GM18907 (cell line): ENCODE measurements around the gene MAGI2.

Source experiments
- ATAC-seq: cut with Tn5 transposase; IDR thresholded peaks from one replicate; pipeline ENCODE4 v1.9.1; 2021; ENCODE audit warnings: mild to moderate bottlenecking, moderate library complexity; ENCODE audit not compliant: unreplicated experiment

The MAGI2 gene

DNA sequence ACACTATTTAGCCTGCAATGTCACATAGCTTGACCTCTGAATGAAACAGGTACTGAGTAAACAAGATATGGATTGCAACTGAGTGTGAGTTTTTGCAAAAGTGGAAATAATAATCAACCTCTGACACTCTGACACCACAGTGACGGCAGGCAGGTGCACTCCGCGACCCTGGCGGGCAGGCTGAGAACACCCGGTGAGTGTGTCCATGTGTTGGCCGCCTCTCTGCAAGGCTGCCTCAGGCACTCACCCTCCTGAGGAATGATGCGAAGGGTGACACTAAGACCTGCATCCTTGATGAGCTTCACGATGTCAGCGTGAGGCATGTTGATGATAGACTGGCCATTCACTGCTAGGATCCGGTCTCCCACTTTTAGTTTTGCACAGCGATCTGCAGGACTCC, 1318.7 kb downstream of the MAGI2 start:
- ATAC-seq: no peak

- ATAC-seq: peak; percentile 60
Observed at GRCh38 chr7:78134256-78134655, 1319.2 kb downstream of the MAGI2 start.

- no peak for ATAC-seq
Observed at GRCh38 chr7:78130446-78131215, 1322.8 kb downstream of the MAGI2 start.

GRCh38 chr7:78129865-78130264, 1323.6 kb downstream of the MAGI2 start:
- no peak for ATAC-seq

- no peak for ATAC-seq
Observed at GRCh38 chr7:78127009-78127408, 1326.5 kb downstream of the MAGI2 start.

- ATAC-seq: no peak
Observed at GRCh38 chr7:78125884-78126283, 1327.6 kb downstream of the MAGI2 start.

DNA sequence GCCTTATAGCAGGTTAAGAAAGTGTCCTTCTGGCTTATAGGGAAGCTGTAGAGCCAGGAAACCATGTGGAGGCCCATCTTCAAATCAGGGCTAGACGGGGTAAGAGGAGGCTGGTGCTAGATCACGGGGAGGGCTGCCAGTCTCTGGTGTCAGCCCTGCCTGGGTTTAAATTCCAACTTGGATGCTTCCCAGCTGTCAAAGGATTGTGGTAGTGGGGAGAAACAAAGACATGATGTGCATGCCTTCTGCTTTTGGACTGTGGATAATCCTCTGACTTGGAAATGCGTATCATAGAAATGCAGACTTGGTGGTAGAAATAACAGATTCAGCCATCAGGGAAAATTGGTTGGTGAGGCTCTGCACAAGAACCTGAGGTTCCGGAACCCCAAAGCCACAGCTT, 1329.3 kb downstream of the MAGI2 start:
- ATAC-seq: no peak

GRCh38 chr7:78121888-78122287, 1331.6 kb downstream of the MAGI2 start:
- no peak for ATAC-seq

DNA sequence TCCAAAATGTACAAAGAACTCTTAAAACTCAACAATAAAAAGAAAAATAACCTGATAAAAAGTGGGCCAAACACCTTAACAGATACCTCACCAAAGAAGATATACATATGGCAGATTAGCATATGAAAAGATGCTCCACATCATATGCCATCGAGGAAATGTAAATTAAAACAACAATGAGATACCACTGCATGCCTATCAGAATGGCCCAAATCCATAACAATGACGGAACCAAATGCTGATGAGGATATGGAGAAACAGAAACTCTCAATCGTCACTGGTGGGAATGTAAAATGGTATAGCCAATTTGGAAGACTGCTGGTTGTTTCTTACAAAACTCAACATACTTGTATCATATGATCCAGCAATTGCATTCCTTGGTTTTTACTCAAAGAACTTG, 1335.0 kb downstream of the MAGI2 start:
- no peak for ATAC-seq

- no peak for ATAC-seq
Observed at GRCh38 chr7:78115876-78116275, 1337.6 kb downstream of the MAGI2 start.

GRCh38 chr7:78114993-78115392, 1338.5 kb downstream of the MAGI2 start:
- ATAC-seq: no peak

DNA sequence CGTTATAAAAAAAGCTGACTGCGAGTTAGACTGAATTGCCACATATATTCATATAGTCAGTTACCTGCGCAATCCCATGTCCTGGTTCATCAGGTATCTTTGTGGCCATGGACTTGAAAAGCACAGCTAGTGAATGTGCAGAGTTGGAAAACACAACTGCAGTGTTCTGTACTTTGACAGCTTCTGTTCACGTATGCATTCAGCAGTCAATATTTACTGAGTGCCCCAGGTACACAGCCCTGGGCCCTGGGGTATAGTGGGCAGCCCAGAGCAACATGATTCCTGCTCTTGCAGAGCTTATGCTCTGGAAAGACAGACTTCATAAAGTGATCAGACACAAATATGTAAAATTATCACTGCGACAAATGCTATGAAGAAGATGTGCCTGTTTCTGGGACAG, 1341.0 kb downstream of the MAGI2 start:
- ATAC-seq: no peak

GRCh38 chr7:78111386-78111785, 1342.1 kb downstream of the MAGI2 start:
- no peak for ATAC-seq

- no peak for ATAC-seq
Observed at GRCh38 chr7:78103475-78103874, 1350.0 kb downstream of the MAGI2 start.

DNA sequence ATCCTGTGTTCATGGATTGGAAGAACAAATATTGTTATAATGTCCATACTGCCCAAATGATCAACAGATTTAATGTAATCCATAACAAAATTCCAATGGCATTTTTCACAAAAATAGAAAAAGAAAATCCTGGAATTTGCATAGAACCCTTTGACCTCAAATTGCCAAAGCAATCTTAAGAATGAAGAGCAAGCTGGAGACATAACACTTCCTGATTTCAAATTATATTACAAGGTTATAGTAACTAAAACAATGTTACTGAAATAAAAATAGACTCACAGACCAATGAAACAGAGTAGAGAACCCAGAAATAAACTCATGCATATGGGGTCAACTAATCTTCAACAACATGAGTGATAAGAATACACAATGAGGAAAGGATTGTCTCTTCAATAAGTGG, 1352.4 kb downstream of the MAGI2 start:
- no peak for ATAC-seq

DNA sequence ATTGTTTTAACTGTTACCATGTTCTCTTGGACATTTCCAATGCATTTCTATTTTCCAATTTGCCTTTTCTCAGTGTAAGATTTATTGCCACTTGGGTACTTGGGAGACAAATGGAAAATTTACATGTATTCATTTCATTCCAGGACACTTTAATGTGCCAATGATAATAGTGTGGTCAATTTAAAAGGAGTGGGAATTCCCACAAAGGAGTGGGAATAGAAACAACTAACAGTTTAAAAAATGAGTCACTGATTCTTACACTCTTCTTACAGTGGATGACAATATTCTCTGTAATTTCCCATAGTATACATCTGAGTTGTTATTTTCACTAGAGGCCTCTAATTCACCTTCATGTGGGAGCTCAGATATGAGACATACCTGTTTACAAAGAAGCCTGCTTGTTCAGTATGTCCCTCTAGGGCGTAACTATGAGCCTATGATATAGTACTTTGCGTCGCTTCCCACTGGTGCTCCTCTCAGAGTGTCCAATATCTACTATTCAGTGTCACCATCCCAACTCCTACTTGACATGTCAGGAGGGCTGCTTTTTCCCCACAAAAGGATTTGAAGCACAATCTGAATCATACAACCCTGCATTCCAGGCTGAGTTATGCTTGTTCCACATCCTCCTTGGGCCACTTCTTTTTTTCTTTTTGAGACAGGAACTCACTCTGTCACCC, 1353.6 kb downstream of the MAGI2 start:
- no peak for ATAC-seq

DNA sequence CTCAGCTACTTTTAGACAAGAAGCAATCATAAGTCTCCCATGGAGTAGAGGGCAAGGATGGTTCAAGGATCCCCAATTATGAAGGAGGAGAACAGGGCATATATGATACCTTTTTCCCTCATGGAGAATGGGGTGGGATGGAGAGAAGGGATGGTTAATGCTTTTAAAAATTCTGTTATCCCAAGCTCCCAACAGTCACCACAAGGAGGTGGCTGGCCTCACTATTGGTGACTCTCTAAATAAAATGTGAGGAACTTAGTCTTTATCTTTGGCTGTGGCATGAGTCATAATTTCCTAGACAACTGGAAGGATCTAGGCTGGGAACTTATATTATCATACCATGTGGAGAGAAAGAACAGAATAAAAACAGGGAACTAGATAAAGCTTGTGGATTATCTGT, 1357.9 kb downstream of the MAGI2 start:
- ATAC-seq: no peak

- no peak for ATAC-seq
Observed at GRCh38 chr7:78092331-78092730, 1361.1 kb downstream of the MAGI2 start.

- ATAC-seq: no peak
Observed at GRCh38 chr7:78090616-78091015, 1362.9 kb downstream of the MAGI2 start.

GRCh38 chr7:78083476-78084120, 1369.9 kb downstream of the MAGI2 start:
- ATAC-seq: no peak

GRCh38 chr7:78082556-78082955, 1370.9 kb downstream of the MAGI2 start:
- no peak for ATAC-seq

GRCh38 chr7:78081888-78082287, 1371.6 kb downstream of the MAGI2 start:
- no peak for ATAC-seq
